Right hindlimb (tissue), 1 donor: ENCODE data around the gene MTHFD1.

Experiments used
- DNase-seq: peaks from one replicate; pipeline ENCODE4 v3.0.0-alpha.2; 2018

Gene MTHFD1

DNA sequence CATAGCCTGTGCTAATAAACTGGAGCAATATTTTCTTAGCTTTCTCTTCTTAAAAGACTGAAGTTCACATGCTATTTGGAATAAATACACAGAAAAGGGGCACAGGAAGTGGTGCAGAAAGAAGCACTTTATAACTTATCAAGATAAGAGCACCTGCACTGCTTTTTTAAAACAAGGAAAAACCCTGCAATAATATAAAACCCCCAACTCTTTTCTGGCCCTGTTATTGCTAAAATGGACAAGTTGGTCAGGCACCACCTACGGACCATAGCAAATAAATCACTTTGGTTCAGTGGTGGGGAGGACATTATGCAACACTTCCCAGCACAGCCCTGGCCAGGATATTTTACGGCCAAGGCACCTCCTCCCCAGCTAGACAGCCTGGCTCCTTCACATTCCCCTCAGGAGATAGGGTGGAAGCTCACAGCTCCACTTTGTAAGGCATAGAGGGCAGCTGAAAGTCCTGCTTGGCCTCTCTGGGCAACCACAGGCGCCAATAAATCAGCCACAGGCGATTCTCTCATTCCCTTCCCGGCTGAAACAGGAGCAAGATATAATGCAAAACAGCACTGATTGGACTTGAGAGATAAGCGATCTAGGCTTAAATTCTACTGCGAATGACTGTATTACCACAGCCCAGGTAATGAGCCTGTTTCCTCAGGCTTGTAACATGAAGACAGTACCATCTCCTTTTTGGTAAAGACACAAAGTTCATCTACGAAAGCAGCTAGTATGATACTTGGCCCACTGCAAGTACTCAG lies 113.4 kb downstream of the MTHFD1 start:
- DNase-seq: peak; percentile 25

- no peak for DNase-seq
Measured at GRCh38 chr14:64502456-64502855, 114.3 kb downstream of the MTHFD1 start.

GRCh38 chr14:64502887-64503433 lies 114.8 kb downstream of the MTHFD1 start:
- DNase-seq: peak; percentile 26

DNA sequence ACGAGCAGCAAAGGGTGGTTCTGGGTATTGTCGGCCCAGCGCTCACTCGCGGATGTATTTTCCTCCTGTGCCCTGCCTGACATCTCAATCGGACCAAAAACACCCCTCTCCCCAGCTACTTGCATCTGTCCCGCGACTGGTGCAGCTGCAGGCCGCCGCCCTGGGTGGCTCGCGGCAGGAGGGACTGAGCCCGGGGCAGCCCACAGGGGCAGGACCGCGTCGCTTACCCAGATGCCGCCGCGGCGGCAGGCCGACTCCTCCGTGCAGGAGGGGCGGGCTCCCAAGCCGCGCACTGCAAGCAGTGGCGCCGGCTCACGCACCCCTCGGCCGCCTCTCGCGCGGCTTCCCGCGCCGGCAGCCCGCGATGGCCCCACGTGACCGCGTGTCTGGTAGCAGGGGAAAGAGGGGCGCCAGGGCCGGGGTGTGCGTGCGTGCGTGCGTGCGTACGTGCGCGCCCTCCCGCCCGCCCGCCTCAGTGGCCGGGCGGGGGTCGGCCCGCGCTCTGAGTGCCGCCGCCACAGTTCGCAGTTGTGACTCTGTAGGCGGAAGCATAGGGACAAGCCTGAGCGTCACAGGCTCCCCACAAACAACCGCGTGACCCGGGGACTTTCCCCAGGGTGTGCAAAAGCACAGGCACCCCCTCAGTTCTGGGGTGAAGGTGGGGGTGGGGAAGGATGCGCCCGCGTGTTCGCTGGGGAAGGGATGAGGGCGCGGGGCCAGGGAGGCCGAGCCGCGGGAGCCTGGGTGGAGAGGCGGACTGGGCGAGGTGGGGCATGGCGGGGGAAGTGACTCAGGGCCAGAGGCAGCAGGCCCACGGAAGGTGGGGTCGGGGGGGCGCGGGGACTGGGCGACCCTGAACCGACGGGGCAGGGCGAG lies 115.5 kb downstream of the MTHFD1 start, which contains the start of gene ZBTB25:
TSS of gene ZBTB25 (minus strand) at position 405 of the 876 bp plus-strand sequence. CDS start 13,305 bp downstream, outside the sequence.
- peak; percentile 97 for DNase-seq

DNA sequence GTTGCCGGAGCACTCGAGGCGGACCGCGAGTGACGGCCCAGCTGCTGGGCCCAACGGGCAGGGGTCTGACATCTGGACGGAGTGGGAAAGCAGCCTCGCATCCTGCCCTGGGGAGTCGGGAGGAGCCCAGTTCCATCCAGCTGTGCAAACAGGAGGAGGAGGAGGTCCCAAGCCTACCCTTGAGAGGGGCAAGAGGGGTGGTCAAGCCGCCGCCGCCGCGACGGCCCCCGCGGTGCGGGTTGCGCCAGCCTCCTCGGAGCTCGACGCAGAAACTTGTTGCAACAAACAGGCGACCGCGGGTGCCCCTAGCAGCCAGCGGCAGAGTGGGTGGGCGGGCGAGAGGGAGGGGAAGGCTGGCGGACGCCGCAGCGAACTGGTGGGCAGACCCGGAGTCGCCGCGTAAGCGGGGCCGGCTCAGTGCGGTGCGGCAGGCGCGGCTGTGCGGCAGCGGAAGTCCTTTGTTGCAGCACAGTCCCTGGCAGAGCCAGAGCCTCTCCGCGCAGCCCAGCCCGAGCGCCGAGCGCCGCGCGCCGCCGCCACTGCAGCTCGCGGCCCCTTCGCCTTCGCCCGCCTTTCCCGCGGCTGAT lies 116.2 kb downstream of the MTHFD1 start, which contains the start of gene ZBTB1:
TSS of gene ZBTB1 (plus strand) at position 461 of the 587 bp plus-strand sequence. CDS start 16,735 bp downstream, outside the sequence.
- DNase-seq: peak; percentile 92

- DNase-seq: peak; percentile 95
Measured at GRCh38 chr14:64504897-64505794, 117.0 kb downstream of the MTHFD1 start.

DNA sequence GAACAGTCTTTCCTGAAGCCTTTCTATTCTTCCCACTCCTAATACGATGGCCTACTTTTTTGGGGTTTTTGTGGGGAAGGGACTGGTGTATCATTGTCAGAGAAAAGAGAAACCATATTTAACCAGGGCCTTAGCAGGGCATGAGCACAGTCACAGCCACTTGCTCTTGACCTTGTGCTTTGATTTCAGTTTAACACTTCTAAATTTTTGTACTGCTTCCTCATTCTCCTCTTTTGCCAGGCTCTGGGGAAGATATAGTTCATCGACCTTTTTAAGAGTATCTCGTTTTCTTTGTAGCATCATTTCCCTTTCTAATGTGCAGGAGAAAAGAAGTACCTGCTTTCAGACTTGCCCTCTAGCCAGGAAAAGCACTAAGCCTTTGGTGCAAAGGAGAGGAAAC lies 118.6 kb downstream of the MTHFD1 start:
- DNase-seq: no peak

- no peak for DNase-seq
Measured at GRCh38 chr14:64507376-64508156, 119.4 kb downstream of the MTHFD1 start.

- no peak for DNase-seq
Measured at GRCh38 chr14:64508215-64508776, 120.1 kb downstream of the MTHFD1 start.

DNA sequence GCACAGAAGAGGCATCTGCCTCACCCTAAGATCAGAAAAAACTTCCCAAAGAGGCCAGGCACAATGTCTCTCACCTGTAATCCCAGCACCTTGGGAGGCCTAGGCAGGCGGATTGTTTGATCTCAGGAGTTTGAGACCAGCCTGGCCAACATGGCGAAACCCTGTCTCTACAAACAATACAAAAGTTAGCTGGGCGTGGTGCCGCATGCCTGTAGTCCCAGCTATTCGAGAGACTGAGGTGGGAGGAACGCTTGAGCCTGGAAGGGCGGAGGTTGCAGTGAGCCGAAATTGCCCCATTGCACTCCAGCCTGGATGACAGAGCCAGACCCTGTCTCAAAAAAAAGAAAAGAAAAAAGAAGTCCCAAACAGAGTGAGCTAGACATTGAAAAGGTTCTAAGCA lies 120.9 kb downstream of the MTHFD1 start:
- no peak for DNase-seq
